A549 (cell line): ENCODE results near the gene HEPHL1. TPM values are rescaled to one million over a fixed set of nuclear protein-coding genes. Genes with fewer than 3 reads are reported as not detected.

Source experiments
- ATAC-seq, 2 experiments: fragments of 200-7000 bp in 1 of 2; fragments of >200 bp in 1 of 2; cut with Nextera tagmentation in 1 of 2; cut with Tn5 transposase in 1 of 2; 3 replicates each; pipeline versions ENCODE4 v1.8.0 to v1.9.1; 2018 to 2020; ENCODE audit warnings: mild to moderate bottlenecking in 1 of 2, moderate library complexity in 1 of 2
- CTCF ChIA-PET: fragments of 300-600 bp; sonication (Branson Sonifier 250); formaldehyde crosslinking; extraction: SDS; loops from one replicate; lab custom pipeline; 2021; ENCODE audit warnings: antibody characterized with exemption, inconsistent platforms; lab: Yijun Ruan, JAX
- POLR2A ChIA-PET: fragments of 350-600 bp; formaldehyde crosslinking; extraction: SDS; loops from one replicate; lab custom pipeline; 2021; ENCODE audit warnings: antibody characterized with exemption, inconsistent platforms; lab: Yijun Ruan, JAX
- DNase-seq, 2 experiments: peaks; one replicate each; pipeline versions ENCODE4 v3.0.0 to v3.0.0-alpha.2; 2011 to 2016; ENCODE audit warnings: low read depth in 1 of 2, low spot score in 1 of 2
- FAIRE-seq: peaks from 2 replicates; lab custom pipeline; 2011; peaks lifted over from hg19 to GRCh38; lab: Jason Lieb, UNC
- H3K27ac ChIP-seq, 2 experiments: fragments of >200 bp; sonication (Bioruptor Twin); formaldehyde crosslinking; 3 replicates each; pipeline ENCODE4 v1.5.1; 2016 to 2017
- H3K4me1 ChIP-seq: fragments of >200 bp; sonication (Bioruptor Twin); formaldehyde crosslinking; 3 replicates; pipeline ENCODE4 v1.6.1; 2016
- H3K4me2 ChIP-seq: fragments of >200 bp; sonication (Bioruptor Twin); formaldehyde crosslinking; 3 replicates; pipeline ENCODE4 v1.6.1; 2016
- H3K4me3 ChIP-seq: fragments of >200 bp; sonication (Bioruptor Twin); formaldehyde crosslinking; 3 replicates; pipeline ENCODE4 v1.5.1; 2016
- H3K9me3 ChIP-seq: fragments of >200 bp; sonication (Bioruptor Twin); formaldehyde crosslinking; 3 replicates; pipeline ENCODE4 v1.6.1; 2016
- CTCF ChIP-seq: fragments of >200 bp; sonication (Bioruptor Twin); formaldehyde crosslinking; IDR thresholded peaks from 3 replicates; pipeline ENCODE4 v1.5.1; 2016
- E2F6 ChIP-seq: IDR thresholded peaks from 2 replicates; pipeline ENCODE4 v1.6.1; 2012; ENCODE audit warnings: low read depth, borderline replicate concordance
- EHMT2 ChIP-seq: fragments of 200-600 bp; sonication (generic); IDR thresholded peaks from 2 replicates; pipeline ENCODE4 v1.6.1; 2016; ENCODE audit warnings: antibody characterized with exemption, low read depth, mild to moderate bottlenecking, moderate library complexity
- EP300 ChIP-seq, 2 experiments: fragments of >200 bp; sonication (Bioruptor Twin); formaldehyde crosslinking; IDR thresholded peaks; 2 replicates in 1 of 2; 3 replicates in 1 of 2; pipeline ENCODE4 v1.6.1; 2016 to 2017
- ESRRA ChIP-seq: fragments of 150-350 bp; IDR thresholded peaks from 2 replicates; pipeline ENCODE4 v1.6.1; 2014; ENCODE audit warnings: mild to moderate bottlenecking, low read length, borderline replicate concordance
- GATA3 ChIP-seq: IDR thresholded peaks from 2 replicates; pipeline ENCODE4 v1.6.1; 2012; ENCODE audit warnings: borderline replicate concordance
- HES2 ChIP-seq: fragments of >200 bp; sonication (Bioruptor Twin); formaldehyde crosslinking; IDR thresholded peaks from 2 replicates; pipeline ENCODE4 v1.6.1; 2016
- HEYL ChIP-seq: fragments of 250-450 bp; sonication (Bioruptor Pico); IDR thresholded peaks from 2 replicates; pipeline ENCODE4 v1.8.0; 2021; ENCODE audit warnings: mild to moderate bottlenecking, moderate library complexity
- HMGXB4 ChIP-seq: fragments of 250-450 bp; sonication (Bioruptor Pico); IDR thresholded peaks from 2 replicates; pipeline ENCODE4 v1.5.0; 2021; ENCODE audit warnings: mild to moderate bottlenecking, moderate library complexity, borderline replicate concordance
- HOXA7 ChIP-seq: fragments of 250-450 bp; sonication (Bioruptor Pico); IDR thresholded peaks from 2 replicates; pipeline ENCODE4 v1.5.0; 2020; ENCODE audit warnings: mild to moderate bottlenecking, moderate library complexity
- JUN ChIP-seq, 2 experiments: fragments of >200 bp; sonication (Bioruptor Twin); formaldehyde crosslinking; IDR thresholded peaks; 2 replicates in 1 of 2; 3 replicates in 1 of 2; pipeline ENCODE4 v1.6.1; 2016 to 2017
- MAX ChIP-seq: IDR thresholded peaks from 2 replicates; pipeline ENCODE4 v1.6.1; 2012
- MAZ ChIP-seq: fragments of 150-350 bp; IDR thresholded peaks from 2 replicates; pipeline ENCODE4 v1.6.1; 2014; ENCODE audit warnings: antibody characterized with exemption, low read depth, low read length, borderline replicate concordance
- MYC ChIP-seq: IDR thresholded peaks from 2 replicates; pipeline ENCODE4 v1.6.1; 2012; ENCODE audit warnings: mild to moderate bottlenecking, inconsistent platforms, low read length, improper control_type of control experiment, borderline replicate concordance
- NR3C1 ChIP-seq: fragments of >200 bp; sonication (Bioruptor Twin); formaldehyde crosslinking; IDR thresholded peaks from 3 replicates; pipeline ENCODE4 v1.6.1; 2017
- PHF8 ChIP-seq: fragments of 200-600 bp; sonication (generic); IDR thresholded peaks from 2 replicates; pipeline ENCODE4 v1.6.1; 2016; ENCODE audit warnings: low read depth, mild to moderate bottlenecking, antibody characterized with exemption, moderate library complexity, borderline replicate concordance
- POLR2A ChIP-seq: IDR thresholded peaks from 2 replicates; pipeline ENCODE4 v1.6.1; 2012; ENCODE audit warnings: mild to moderate bottlenecking, low read length
- RAD21 ChIP-seq, 2 experiments: fragments of >200 bp in 1 of 2; sonication (Bioruptor Twin) in 1 of 2; formaldehyde crosslinking in 1 of 2; IDR thresholded peaks in 1 of 2; conservative IDR thresholded peaks in 1 of 2; 2 replicates in 1 of 2; 3 replicates in 1 of 2; pipeline ENCODE4 v1.6.1; 2012 to 2018; ENCODE audit warnings: inconsistent platforms in 1 of 2
- RARB ChIP-seq: fragments of 250-450 bp; sonication (Bioruptor Pico); IDR thresholded peaks from 2 replicates; pipeline ENCODE4 v1.8.0; 2021; ENCODE audit warnings: mild to moderate bottlenecking, moderate library complexity
- RCOR1 ChIP-seq: fragments of 150-350 bp; IDR thresholded peaks from 2 replicates; pipeline ENCODE4 v1.6.1; 2014; ENCODE audit warnings: antibody characterized with exemption, low read length, low read depth
- RNF2 ChIP-seq: fragments of 200-600 bp; sonication (generic); IDR thresholded peaks from 2 replicates; pipeline ENCODE4 v1.6.1; 2016; ENCODE audit warnings: low read depth, mild to moderate bottlenecking, antibody characterized with exemption, moderate library complexity, borderline replicate concordance
- SMC3 ChIP-seq: fragments of >200 bp; sonication (Bioruptor Twin); formaldehyde crosslinking; IDR thresholded peaks from 3 replicates; pipeline ENCODE4 v1.6.1; 2018; ENCODE audit warnings: inconsistent platforms
- SREBF2 ChIP-seq: fragments of 450-650 bp; IDR thresholded peaks from 2 replicates; pipeline ENCODE4 v1.6.1; 2014; ENCODE audit warnings: mild to moderate bottlenecking, moderate library complexity
- TP53 ChIP-seq: fragments of 250-450 bp; sonication (Bioruptor Pico); IDR thresholded peaks from 2 replicates; pipeline ENCODE4 v1.5.0; 2021; ENCODE audit warnings: mild to moderate bottlenecking, moderate library complexity
- ZC3H11A ChIP-seq: fragments of 450-650 bp; IDR thresholded peaks from 2 replicates; pipeline ENCODE4 v1.6.1; 2014; ENCODE audit warnings: antibody characterized with exemption, mild to moderate bottlenecking
- ZNF302 ChIP-seq: fragments of 250-450 bp; sonication (Bioruptor Pico); IDR thresholded peaks from 2 replicates; pipeline ENCODE4 v1.9.0; 2021; ENCODE audit warnings: inconsistent platforms, mild to moderate bottlenecking, moderate library complexity
- ZSCAN20 ChIP-seq: fragments of 250-450 bp; sonication (Bioruptor Pico); IDR thresholded peaks from 2 replicates; pipeline ENCODE4 v1.8.0; 2022; ENCODE audit warnings: mild to moderate bottlenecking, moderate library complexity
- WGBS: methylation state at CpG from one replicate; pipeline ENCODE4 v1.1.6; 2017; ENCODE audit errors: missing lambda C conversion rate; 5-methylcytosine and 5-hydroxymethylcytosine counted together
- polyA plus RNA-seq, 4 experiments: library from polyadenylated mRNA; depleted of rRNA in 3 of 4; stranded (reverse); fragments of >200 nt; fragmentation: RNase III in 1 of 4; extraction: RNeasy Plus Mini Kit Qiagen cat#74134 plus additional on column Dnase treatment in 1 of 4; gene quantifications; 2 replicates in 3 of 4; 3 replicates in 1 of 4; pipeline ENCODE4 v1.2.3, GENCODE V29; 2011 to 2017

Gene HEPHL1
- polyA plus RNA-seq, 2 of the 4 experiments (the other 2 are of a cell fraction): not detected

- H3K9me3 ChIP-seq: no peaks in the 10 kb centered on the region
- no peak overlapping the region for H3K27ac ChIP-seq
- ATAC-seq: no peak
- no peak overlapping the region for H3K4me3 ChIP-seq
- H3K4me2 ChIP-seq: no peak overlapping the region
- 3% methylated on average over 3 of the region's 3 CpGs for WGBS
- TF ChIP-seq HOXA7 (no peak), RARB (CRISPR knock-in tag) (no peak), MAX (no peak), HEYL (CRISPR knock-in tag) (no peak), EHMT2 (no peak), MAZ (no peak), ZSCAN20 (CRISPR knock-in tag) (no peak), HMGXB4 (CRISPR knock-in tag) (no peak), MYC (no peak), RNF2 (no peak), TP53 (CRISPR knock-in tag) (no peak), CTCF (no peak), ESRRA (no peak), SMC3 (no peak), GATA3 (no peak), E2F6 (no peak), ZNF302 (CRISPR knock-in tag) (no peak), EP300 (IDR thresholded peaks at IDR 0.05) (no peak), ZC3H11A (no peak), POLR2A (no peak)
- no peak for FAIRE-seq
- ChIA-PET CTCF (no interaction called here), POLR2A (no interaction called here)
- no peak for DNase-seq
- H3K4me1 ChIP-seq: no peaks in the 10 kb centered on the region
Measured at GRCh38 chr11:94011478-94011877, 9.7 kb upstream of the HEPHL1 start.

GRCh38 chr11:94017446-94017845 is 3.7 kb upstream of the HEPHL1 start:
- ChIA-PET POLR2A (no interaction called here), CTCF (no interaction called here)
- H3K4me2 ChIP-seq: no peak overlapping the region

More at GRCh38 chr11:94017446-94017845, 3.7 kb upstream of the HEPHL1 start:
- DNase-seq (no peak), ATAC-seq (no peak), FAIRE-seq (no peak)
- Histone ChIP-seq H3K9me3 (no peaks in the 10 kb centered on the region), H3K27ac (no peak overlapping the region), H3K4me1 (no peaks in the 10 kb centered on the region), H3K4me3 (no peak overlapping the region)
- TF ChIP-seq RAD21 (conservative IDR thresholded peaks at IDR 0.05 in 1 of 2, IDR thresholded peaks at IDR 0.05 in 1 of 2) (no peak), HES2 (no peak), NR3C1 (no peak), SREBF2 (no peak), SMC3 (no peak), JUN (IDR thresholded peaks at IDR 0.05) (no peak), EP300 (IDR thresholded peaks at IDR 0.05) (no peak), ESRRA (no peak), PHF8 (no peak), RCOR1 (no peak), ZSCAN20 (CRISPR knock-in tag) (no peak), HEYL (CRISPR knock-in tag) (no peak), RNF2 (no peak)
